Heart left ventricle (tissue), 13 donors: ENCODE results near the gene OR2K2.
"Not testable (repeated sequence)": the region's sequence is repeated elsewhere in the genome, so short reads cannot be mapped to it uniquely, and the experiment has no call there.

Experiments
- POLR2A ChIP-seq, 2 donors: fragments of 450-650 bp; IDR thresholded peaks; one replicate each; pipeline ENCODE4 v1.6.1; 2017; ENCODE audit warnings: antibody characterized with exemption in 2 of 2, mild to moderate bottlenecking in 2 of 2, moderate library complexity in 2 of 2
- TF ChIP-seq, protein P1 (sequence below), 12 donors: fragments of 200-600 bp; sonication (generic) in 4 of 12; IDR thresholded peaks; one replicate each; pipeline versions ENCODE4 v1.5.0 to v1.8.0; 2018 to 2022; ENCODE audit warnings: antibody characterized with exemption in 12 of 12, mild to moderate bottlenecking in 5 of 12
- donor health status: ischemic (EF 13 %, LVEDD 7.1; RV severe dilation, severe dysfunction).
- donor health status: DM: no; HTN: yes; CAD: no.
- donor health status: DM: no; HTN: no; CAD: no.
- donor health status: ischemic (EF 25% LVEDD 6.9; RV normal size, moderate dysfunction).
- donor health status: ischemic (EF 25% LVEDD 5.7; RV mildly dilated, moderate dysfunction).
- donor health status: ischemic (EF 35%, LVEDD 5.7; RV mildly dilated, moderate dysfunction).
- donor health status: nonischemic (EF 11% LVEDD 7.7; RV severe dilation, severe dysfunction).
- donor health status: DM: yes; HTN: yes; CAD: no.
- donor health status: PGD.
- donor health status: ischemic (EF 29% LVEDD 5.4; RV normal size, mild dysfunction).
- donor health status: nonischemic (EF 23%, LVEDD 6.1; RV moderate dilation, normal function).

GRCh38 chr9:111304000-111304399 lies 26.0 kb downstream of the OR2K2 start:
- TF ChIP-seq, protein P1, sequence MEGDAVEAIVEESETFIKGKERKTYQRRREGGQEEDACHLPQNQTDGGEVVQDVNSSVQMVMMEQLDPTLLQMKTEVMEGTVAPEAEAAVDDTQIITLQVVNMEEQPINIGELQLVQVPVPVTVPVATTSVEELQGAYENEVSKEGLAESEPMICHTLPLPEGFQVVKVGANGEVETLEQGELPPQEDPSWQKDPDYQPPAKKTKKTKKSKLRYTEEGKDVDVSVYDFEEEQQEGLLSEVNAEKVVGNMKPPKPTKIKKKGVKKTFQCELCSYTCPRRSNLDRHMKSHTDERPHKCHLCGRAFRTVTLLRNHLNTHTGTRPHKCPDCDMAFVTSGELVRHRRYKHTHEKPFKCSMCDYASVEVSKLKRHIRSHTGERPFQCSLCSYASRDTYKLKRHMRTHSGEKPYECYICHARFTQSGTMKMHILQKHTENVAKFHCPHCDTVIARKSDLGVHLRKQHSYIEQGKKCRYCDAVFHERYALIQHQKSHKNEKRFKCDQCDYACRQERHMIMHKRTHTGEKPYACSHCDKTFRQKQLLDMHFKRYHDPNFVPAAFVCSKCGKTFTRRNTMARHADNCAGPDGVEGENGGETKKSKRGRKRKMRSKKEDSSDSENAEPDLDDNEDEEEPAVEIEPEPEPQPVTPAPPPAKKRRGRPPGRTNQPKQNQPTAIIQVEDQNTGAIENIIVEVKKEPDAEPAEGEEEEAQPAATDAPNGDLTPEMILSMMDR (IDR thresholded peaks at IDR 0.05), result not testable (repeated sequence)
- not testable (repeated sequence) for TF ChIP-seq POLR2A (IDR thresholded peaks at IDR 0.05)
